CD14-positive monocyte (primary cell): ENCODE results near the gene RPL10. TPM values are rescaled to one million over a fixed set of nuclear protein-coding genes. Genes with fewer than 3 reads are reported as not detected.
A peak's percentile ranks its signal among the peaks of the same experiment; 100 is the strongest.

Experiments
- DNase-seq, 3 donors: peaks; one replicate each; pipeline ENCODE4 v3.0.0-alpha.2; 2011 to 2022
- H2AFZ ChIP-seq: 2 replicates; pipeline ENCODE4 v1.6.0; 2012; ENCODE audit warnings: mild to moderate bottlenecking, low read depth, low read length, inconsistent platforms; ENCODE audit not compliant: insufficient read depth, poor library complexity, severe bottlenecking
- H3K27ac ChIP-seq, 2 donors: 1 replicate in 1 of 2; 2 replicates in 1 of 2; pipeline ENCODE4 v1.5.1; 2012 to 2013; ENCODE audit warnings: low read length in 2 of 2, control low read depth in 1 of 2, inconsistent platforms in 1 of 2, low read depth in 1 of 2, mild to moderate bottlenecking in 1 of 2
- H3K27me3 ChIP-seq, 2 donors: one replicate each; pipeline versions ENCODE4 v1.6.0 to v1.6.1; 2011 to 2013; ENCODE audit warnings: low read length in 2 of 2; ENCODE audit not compliant: control insufficient read depth in 2 of 2, insufficient read depth in 2 of 2
- H3K36me3 ChIP-seq, 2 donors: replicated peaks in 1 of 2; 1 replicate in 1 of 2; 2 replicates in 1 of 2; pipeline versions ENCODE4 v1.5.1 to v1.6.1; 2012 to 2013; ENCODE audit warnings: low read length in 2 of 2, control low read depth in 1 of 2, inconsistent platforms in 1 of 2, mild to moderate bottlenecking in 1 of 2; ENCODE audit not compliant: insufficient read depth in 2 of 2, control insufficient read depth in 1 of 2
- H3K4me1 ChIP-seq, 2 donors: 1 replicate in 1 of 2; 2 replicates in 1 of 2; pipeline versions ENCODE4 v1.5.1 to v1.6.1; 2012 to 2013; ENCODE audit warnings: low read length in 2 of 2, control low read depth in 1 of 2, inconsistent platforms in 1 of 2, mild to moderate bottlenecking in 1 of 2, moderate library complexity in 1 of 2; ENCODE audit not compliant: insufficient read depth in 2 of 2, control insufficient read depth in 1 of 2
- H3K4me2 ChIP-seq: replicated peaks from 2 replicates; pipeline ENCODE3; 2012; ENCODE audit warnings: low read length, moderate library complexity, mild to moderate bottlenecking; ENCODE audit not compliant: poor library complexity, severe bottlenecking; ENCODE audit errors: extremely low read depth
- H3K4me3 ChIP-seq, 3 experiments: fragments of 200-600 bp in 1 of 3; sonication (generic) in 1 of 3; replicated peaks in 1 of 3; 1 replicate in 2 of 3; 2 replicates in 1 of 3; pipeline ENCODE4 v1.5.1; 2011 to 2013; ENCODE audit warnings: low read length in 3 of 3, mild to moderate bottlenecking in 3 of 3, control low read depth in 2 of 3, low read depth in 2 of 3, inconsistent platforms in 1 of 3, moderate library complexity in 1 of 3
- H3K79me2 ChIP-seq: 2 replicates; pipeline ENCODE4 v1.6.0; 2012; ENCODE audit warnings: mild to moderate bottlenecking, control low read depth, inconsistent platforms, low read length, moderate library complexity; ENCODE audit not compliant: insufficient read depth
- H3K9ac ChIP-seq: 2 replicates; pipeline ENCODE4 v1.6.0; 2017; ENCODE audit warnings: low read length, mild to moderate bottlenecking; ENCODE audit not compliant: insufficient read depth, poor library complexity, severe bottlenecking
- H3K9me3 ChIP-seq, 2 donors: replicated peaks in 1 of 2; 1 replicate in 1 of 2; 2 replicates in 1 of 2; pipeline versions ENCODE4 v1.5.1 to v1.6.1; 2012 to 2013; ENCODE audit warnings: low read length in 2 of 2, control low read depth in 1 of 2; ENCODE audit not compliant: control insufficient read depth in 1 of 2, insufficient read depth in 1 of 2
- H4K20me1 ChIP-seq: 2 replicates; pipeline ENCODE4 v1.6.0; 2012; ENCODE audit warnings: mild to moderate bottlenecking, low read length, control low read depth, moderate library complexity; ENCODE audit not compliant: insufficient read depth
- H3K27ac Mint-ChIP-seq, 7 donors: one replicate each; pipeline ENCODE4 v1.8.0; 2020; ENCODE audit warnings: mild to moderate bottlenecking in 7 of 7, mixed read lengths in 7 of 7, moderate library complexity in 6 of 7, inconsistent platforms in 2 of 7
- H3K27me3 Mint-ChIP-seq, 3 donors: one replicate each; pipeline ENCODE4 v1.8.0; 2021 to 2022; ENCODE audit warnings: low read depth in 3 of 3, mild to moderate bottlenecking in 3 of 3, mixed read lengths in 3 of 3, moderate library complexity in 3 of 3, inconsistent platforms in 1 of 3
- H3K36me3 Mint-ChIP-seq, 2 donors: one replicate each; pipeline ENCODE4 v1.8.0; 2020; ENCODE audit warnings: mixed read lengths in 2 of 2, inconsistent platforms in 1 of 2, mild to moderate bottlenecking in 1 of 2
- H3K4me1 Mint-ChIP-seq: one replicate; pipeline ENCODE4 v1.8.0; 2020; ENCODE audit warnings: mild to moderate bottlenecking, mixed read lengths
- H3K4me3 Mint-ChIP-seq, 2 donors: one replicate each; pipeline ENCODE4 v1.8.0; 2020; ENCODE audit warnings: mild to moderate bottlenecking in 2 of 2, mixed read lengths in 2 of 2, moderate library complexity in 1 of 2
- H3K9me3 Mint-ChIP-seq, 7 donors: one replicate each; pipeline ENCODE4 v1.8.0; 2020 to 2022; ENCODE audit warnings: mixed read lengths in 7 of 7, mild to moderate bottlenecking in 6 of 7, moderate library complexity in 6 of 7, inconsistent platforms in 2 of 7
- CTCF ChIP-seq: fragments of 200-600 bp; IDR thresholded peaks from one replicate; pipeline ENCODE4 v1.8.0; 2022; ENCODE audit warnings: antibody characterized with exemption, mild to moderate bottlenecking
- WGBS: methylation state at CpG from one replicate; pipeline ENCODE4 v1.1.5; 2013; ENCODE audit warnings: missing lambda C conversion rate; ENCODE audit not compliant: insufficient coverage; 5-methylcytosine and 5-hydroxymethylcytosine counted together
- intact Hi-C, 2 donors: fragments of 100-400 bp; cut with micrococcal nuclease; formaldehyde crosslinking; loops; one replicate each; pipeline versions ENCODE4 v1.15.0 to v1.15.1; 2023
- polyA plus RNA-seq, 3 donors: library from polyadenylated mRNA; depleted of rRNA in 1 of 3; unstranded in 2 of 3; stranded (reverse) in 1 of 3; fragments of 300-500 nt in 2 of 3; fragments of >200 nt in 1 of 3; fragmentation: Illumina TruSeq in 2 of 3; gene quantifications; 1 replicate in 2 of 3; 2 replicates in 1 of 3; pipeline ENCODE4 v1.2.3, GENCODE V29; 2012 to 2021

Gene RPL10
- polyA plus RNA-seq, 3 donors: 1,536 to 5,639 (median 1,724) TPM

- Mint-ChIP-seq H3K27me3 (peaks cover 0 to 3% (median 0%) of the 10 kb centered on the region in 3 donors), H3K36me3 (peaks cover 50 to 93% of the 10 kb centered on the region in 2 donors), H3K4me1 (peaks cover 3% of the 10 kb centered on the region), H3K9me3 (peaks cover 0 to 4% (median 0%) of the 10 kb centered on the region in 7 donors), H3K27ac (peak overlapping the region in 3 of 7 donors; percentile 60 to 79 (median 69)), H3K4me3 (no peak overlapping the region)
- intact Hi-C loops: no loop called here
- peaks cover 94 to 96% of the 10 kb centered on the region in 2 donors for H3K36me3 ChIP-seq
- H3K9me3 ChIP-seq: no peaks in the 10 kb centered on the region
- H3K9ac ChIP-seq: no peak overlapping the region
- no peak for DNase-seq
- H3K4me1 ChIP-seq: no peaks in the 10 kb centered on the region
- WGBS: 98% methylated on average over 7 of the region's 34 CpGs
- H4K20me1 ChIP-seq: peaks cover 99% of the 10 kb centered on the region
- no peak for TF ChIP-seq CTCF
- no peaks in the 10 kb centered on the region for H3K27me3 ChIP-seq
- H3K4me3 ChIP-seq: no peak overlapping the region
- peaks cover 97% of the 10 kb centered on the region for H3K79me2 ChIP-seq
- no peak overlapping the region for H2AFZ ChIP-seq
- H3K27ac ChIP-seq: no peak overlapping the region
- H3K4me2 ChIP-seq: no peak overlapping the region
These were observed 37.9 kb upstream of the RPL10 start for GRCh38 chrX:154360155-154360713.

- intact Hi-C loops: no loop called here
These were observed 36.0 kb upstream of the RPL10 start for GRCh38 chrX:154362085-154362742.

More at GRCh38 chrX:154362085-154362742, 36.0 kb upstream of the RPL10 start:
- 96% methylated on average over 7 of the region's 30 CpGs for WGBS
- Histone ChIP-seq H3K4me1 (peaks cover 9 to 15% of the 10 kb centered on the region in 2 donors), H3K36me3 (peaks cover 94 to 96% of the 10 kb centered on the region in 2 donors), H3K9me3 (no peaks in the 10 kb centered on the region), H3K27ac (peak overlapping the region in 1 of 2 donors; percentile 41), H3K79me2 (peaks cover 97% of the 10 kb centered on the region), H3K9ac (no peak overlapping the region), H3K27me3 (no peaks in the 10 kb centered on the region), H3K4me2 (no peak overlapping the region), H3K4me3 (no peak overlapping the region), H2AFZ (no peak overlapping the region), H4K20me1 (peaks cover 99% of the 10 kb centered on the region)
- peaks cover 54 to 94% of the 10 kb centered on the region in 2 donors for H3K36me3 Mint-ChIP-seq
- H3K9me3 Mint-ChIP-seq: peaks cover 0 to 6% (median 0%) of the 10 kb centered on the region in 7 donors
- peaks cover 3% of the 10 kb centered on the region for H3K4me1 Mint-ChIP-seq
- no peak for DNase-seq
- TF ChIP-seq CTCF: no peak
- H3K27ac Mint-ChIP-seq: peak overlapping the region in 3 of 7 donors; percentile 60 to 79 (median 68)
- no peak overlapping the region for H3K4me3 Mint-ChIP-seq
- peaks cover 0 to 5% (median 0%) of the 10 kb centered on the region in 3 donors for H3K27me3 Mint-ChIP-seq
